ENCODE data around the gene UNC119B.

DNA sequence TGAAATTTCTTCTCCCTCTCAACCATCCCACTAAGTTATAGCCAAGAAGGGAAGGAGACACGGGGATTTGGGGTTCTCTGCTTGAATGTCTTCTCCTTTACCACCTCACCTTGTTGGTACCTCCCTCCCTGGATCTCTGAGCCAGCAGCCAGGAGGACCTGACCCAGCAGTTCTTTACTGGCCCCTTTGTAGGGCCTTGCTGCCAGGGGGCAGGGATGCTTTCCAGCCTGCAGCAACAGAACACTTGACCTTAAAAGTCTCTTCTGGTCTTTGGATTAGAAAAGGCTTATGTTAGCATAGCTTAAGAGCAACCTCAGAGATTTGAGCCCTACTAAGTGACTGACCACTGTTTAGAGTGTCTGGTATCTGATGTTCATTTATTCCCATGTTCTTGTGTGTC is 12.9 kb upstream of the UNC119B start:
- TF ChIP-seq, protein P1, sequence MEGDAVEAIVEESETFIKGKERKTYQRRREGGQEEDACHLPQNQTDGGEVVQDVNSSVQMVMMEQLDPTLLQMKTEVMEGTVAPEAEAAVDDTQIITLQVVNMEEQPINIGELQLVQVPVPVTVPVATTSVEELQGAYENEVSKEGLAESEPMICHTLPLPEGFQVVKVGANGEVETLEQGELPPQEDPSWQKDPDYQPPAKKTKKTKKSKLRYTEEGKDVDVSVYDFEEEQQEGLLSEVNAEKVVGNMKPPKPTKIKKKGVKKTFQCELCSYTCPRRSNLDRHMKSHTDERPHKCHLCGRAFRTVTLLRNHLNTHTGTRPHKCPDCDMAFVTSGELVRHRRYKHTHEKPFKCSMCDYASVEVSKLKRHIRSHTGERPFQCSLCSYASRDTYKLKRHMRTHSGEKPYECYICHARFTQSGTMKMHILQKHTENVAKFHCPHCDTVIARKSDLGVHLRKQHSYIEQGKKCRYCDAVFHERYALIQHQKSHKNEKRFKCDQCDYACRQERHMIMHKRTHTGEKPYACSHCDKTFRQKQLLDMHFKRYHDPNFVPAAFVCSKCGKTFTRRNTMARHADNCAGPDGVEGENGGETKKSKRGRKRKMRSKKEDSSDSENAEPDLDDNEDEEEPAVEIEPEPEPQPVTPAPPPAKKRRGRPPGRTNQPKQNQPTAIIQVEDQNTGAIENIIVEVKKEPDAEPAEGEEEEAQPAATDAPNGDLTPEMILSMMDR (IDR thresholded peaks at IDR 0.05) = no peak
- TF ChIP-seq POLR2AphosphoS5 (IDR thresholded peaks at IDR 0.05) = no peak

Measured in upper lobe of left lung (tissue), 4 donors.